WERI-Rb-1 (cell line): ENCODE results near the gene SURF1.
"Not testable (repeated sequence)": the region's sequence is repeated elsewhere in the genome, so short reads cannot be mapped to it uniquely, and the experiment has no call there.

ENCODE experiments used
- DNase-seq: peaks from one replicate; pipeline ENCODE4 v3.0.0-alpha.2; 2020
- H3K27ac ChIP-seq: fragments of 250-450 bp; sonication (Bioruptor Pico); 2 replicates; pipeline ENCODE4 v1.5.1; 2020; ENCODE audit warnings: mild to moderate bottlenecking, moderate library complexity
- H3K27me3 ChIP-seq: fragments of 250-450 bp; sonication (Bioruptor Pico); 2 replicates; pipeline ENCODE4 v1.5.1; 2021; ENCODE audit warnings: mild to moderate bottlenecking, low read depth, moderate library complexity; ENCODE audit not compliant: insufficient read depth, severe bottlenecking
- H3K36me3 ChIP-seq: fragments of 250-450 bp; sonication (Bioruptor Pico); 2 replicates; pipeline ENCODE4 v1.5.1; 2020; ENCODE audit warnings: mild to moderate bottlenecking, moderate library complexity
- H3K4me3 ChIP-seq: 2 replicates; pipeline ENCODE4 v1.5.1; 2011; ENCODE audit warnings: low read depth, mild to moderate bottlenecking, control low read depth, low read length
- H3K9me3 ChIP-seq: fragments of 250-450 bp; sonication (Bioruptor Pico); 2 replicates; pipeline ENCODE4 v1.5.1; 2021; ENCODE audit warnings: mild to moderate bottlenecking, moderate library complexity; ENCODE audit not compliant: severe bottlenecking
- TF ChIP-seq, protein P1 (sequence below): IDR thresholded peaks from 2 replicates; pipeline ENCODE4 v1.5.1; 2011; ENCODE audit warnings: low read depth, mild to moderate bottlenecking, control low read depth, inconsistent platforms, low read length

SURF1 gene

DNA sequence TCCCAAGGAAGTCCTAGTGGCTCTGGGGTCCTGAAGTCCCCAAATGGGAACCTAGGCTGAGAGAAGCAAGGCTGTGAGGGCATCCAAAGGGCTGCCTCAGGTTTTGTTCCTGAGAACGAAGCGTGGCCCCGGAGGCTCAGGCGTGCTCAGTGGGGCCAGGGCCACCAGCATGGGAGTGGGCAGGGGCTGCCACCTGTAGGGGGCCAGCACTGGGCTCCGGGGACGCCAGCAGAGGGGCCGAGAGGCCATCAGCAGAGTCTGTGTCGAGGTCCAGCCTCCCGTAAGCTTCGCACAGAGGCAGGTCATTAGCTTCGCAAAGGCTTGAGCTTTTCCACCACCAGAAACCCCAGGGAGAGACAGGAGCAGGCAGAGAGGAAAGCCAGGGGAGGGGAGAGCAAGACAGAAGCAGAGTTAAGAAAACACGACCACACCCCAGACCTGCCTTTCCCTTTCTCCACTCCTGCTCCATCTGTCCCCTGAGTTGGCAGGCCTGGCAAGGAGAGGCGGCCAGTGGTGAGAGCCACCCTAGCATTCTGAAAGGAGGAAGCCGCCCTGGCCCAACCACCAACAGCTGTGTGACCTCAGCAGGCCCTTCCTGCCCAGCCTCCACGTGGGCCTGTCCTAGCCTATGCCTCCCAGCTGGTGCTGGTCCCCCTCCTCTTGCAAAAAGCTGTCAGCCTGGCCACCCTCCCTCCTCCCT lies 14.8 kb downstream of the SURF1 start:
- H3K9me3 ChIP-seq: no peaks in the 10 kb centered on the region
- no peaks in the 10 kb centered on the region for H3K27me3 ChIP-seq
- no peak overlapping the region for H3K27ac ChIP-seq
- no peak for DNase-seq
- TF ChIP-seq, protein P1, sequence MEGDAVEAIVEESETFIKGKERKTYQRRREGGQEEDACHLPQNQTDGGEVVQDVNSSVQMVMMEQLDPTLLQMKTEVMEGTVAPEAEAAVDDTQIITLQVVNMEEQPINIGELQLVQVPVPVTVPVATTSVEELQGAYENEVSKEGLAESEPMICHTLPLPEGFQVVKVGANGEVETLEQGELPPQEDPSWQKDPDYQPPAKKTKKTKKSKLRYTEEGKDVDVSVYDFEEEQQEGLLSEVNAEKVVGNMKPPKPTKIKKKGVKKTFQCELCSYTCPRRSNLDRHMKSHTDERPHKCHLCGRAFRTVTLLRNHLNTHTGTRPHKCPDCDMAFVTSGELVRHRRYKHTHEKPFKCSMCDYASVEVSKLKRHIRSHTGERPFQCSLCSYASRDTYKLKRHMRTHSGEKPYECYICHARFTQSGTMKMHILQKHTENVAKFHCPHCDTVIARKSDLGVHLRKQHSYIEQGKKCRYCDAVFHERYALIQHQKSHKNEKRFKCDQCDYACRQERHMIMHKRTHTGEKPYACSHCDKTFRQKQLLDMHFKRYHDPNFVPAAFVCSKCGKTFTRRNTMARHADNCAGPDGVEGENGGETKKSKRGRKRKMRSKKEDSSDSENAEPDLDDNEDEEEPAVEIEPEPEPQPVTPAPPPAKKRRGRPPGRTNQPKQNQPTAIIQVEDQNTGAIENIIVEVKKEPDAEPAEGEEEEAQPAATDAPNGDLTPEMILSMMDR: no peak
- H3K36me3 ChIP-seq: peaks cover 68% of the 10 kb centered on the region
- H3K4me3 ChIP-seq: no peak overlapping the region

DNA sequence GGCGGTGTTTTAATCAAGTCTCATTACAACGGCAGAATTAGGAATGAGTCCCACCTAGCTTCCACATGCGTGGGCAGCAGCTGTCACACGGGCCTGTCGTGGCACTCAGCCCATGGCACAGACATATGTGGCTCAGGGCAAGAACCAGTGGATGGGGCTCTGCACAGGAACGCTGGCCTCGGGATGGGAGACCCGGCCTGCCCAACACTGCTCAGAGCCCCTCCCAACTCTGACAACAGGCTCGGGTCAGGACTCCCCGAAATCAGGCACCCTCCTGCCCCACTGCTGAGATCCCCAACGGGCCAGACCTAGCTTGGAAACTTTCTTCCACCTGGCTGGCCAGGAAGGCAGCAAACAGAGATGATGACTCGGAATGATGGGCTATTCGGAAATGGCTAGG lies 15.4 kb downstream of the SURF1 start:
- DNase-seq: no peak
- Histone ChIP-seq H3K27ac (no peak overlapping the region), H3K27me3 (no peaks in the 10 kb centered on the region), H3K9me3 (no peaks in the 10 kb centered on the region), H3K36me3 (peaks cover 62% of the 10 kb centered on the region), H3K4me3 (no peak overlapping the region)
- TF ChIP-seq, protein P1: no peak

DNA sequence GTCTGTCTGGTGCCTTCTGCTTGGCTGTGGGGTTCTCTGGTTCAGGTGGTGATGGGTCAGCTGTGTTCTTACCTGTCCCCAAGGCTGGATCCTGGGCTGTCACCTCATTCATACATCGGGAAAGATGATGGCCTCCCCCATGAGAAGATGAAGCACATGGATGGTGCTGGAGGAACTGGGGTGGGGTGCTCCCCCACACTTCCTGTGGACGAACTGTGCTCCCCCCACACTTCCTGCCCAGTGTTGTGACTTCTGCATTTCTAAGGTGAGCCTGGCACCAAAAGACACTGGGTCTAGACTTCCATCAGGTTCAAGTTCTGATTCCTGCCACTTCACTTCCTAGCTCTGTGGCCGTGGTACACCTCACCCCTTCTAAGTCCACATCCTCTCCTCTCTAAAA lies 16.0 kb downstream of the SURF1 start:
- DNase-seq: no peak
- Histone ChIP-seq H3K36me3 (peaks cover 58% of the 10 kb centered on the region), H3K9me3 (no peaks in the 10 kb centered on the region), H3K4me3 (no peak overlapping the region), H3K27ac (no peak overlapping the region), H3K27me3 (no peaks in the 10 kb centered on the region)
- TF ChIP-seq, protein P1: no peak

DNA sequence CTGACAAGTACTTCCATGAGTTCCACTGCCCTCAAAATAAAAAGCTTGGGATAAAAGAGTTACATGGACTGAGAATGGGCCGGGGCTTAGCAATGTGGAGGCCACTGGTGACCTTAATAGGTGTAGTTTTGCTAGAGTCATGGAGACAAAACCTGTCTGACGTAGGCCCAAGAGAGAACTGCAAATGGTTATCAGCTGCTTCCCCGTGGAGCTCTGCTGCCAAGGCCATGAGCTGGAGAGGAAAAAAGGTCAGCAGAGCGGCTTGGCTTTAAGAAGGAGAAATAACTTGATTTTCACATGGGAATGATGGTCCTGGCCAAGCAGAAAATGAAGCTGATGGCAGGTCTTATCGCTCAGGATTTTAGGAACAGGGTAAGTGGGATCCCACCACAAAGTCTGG lies 16.6 kb downstream of the SURF1 start:
- Histone ChIP-seq H3K27ac (no peak overlapping the region), H3K9me3 (no peaks in the 10 kb centered on the region), H3K4me3 (no peak overlapping the region), H3K27me3 (no peaks in the 10 kb centered on the region), H3K36me3 (peaks cover 55% of the 10 kb centered on the region)
- DNase-seq: no peak
- TF ChIP-seq, protein P1: no peak

DNA sequence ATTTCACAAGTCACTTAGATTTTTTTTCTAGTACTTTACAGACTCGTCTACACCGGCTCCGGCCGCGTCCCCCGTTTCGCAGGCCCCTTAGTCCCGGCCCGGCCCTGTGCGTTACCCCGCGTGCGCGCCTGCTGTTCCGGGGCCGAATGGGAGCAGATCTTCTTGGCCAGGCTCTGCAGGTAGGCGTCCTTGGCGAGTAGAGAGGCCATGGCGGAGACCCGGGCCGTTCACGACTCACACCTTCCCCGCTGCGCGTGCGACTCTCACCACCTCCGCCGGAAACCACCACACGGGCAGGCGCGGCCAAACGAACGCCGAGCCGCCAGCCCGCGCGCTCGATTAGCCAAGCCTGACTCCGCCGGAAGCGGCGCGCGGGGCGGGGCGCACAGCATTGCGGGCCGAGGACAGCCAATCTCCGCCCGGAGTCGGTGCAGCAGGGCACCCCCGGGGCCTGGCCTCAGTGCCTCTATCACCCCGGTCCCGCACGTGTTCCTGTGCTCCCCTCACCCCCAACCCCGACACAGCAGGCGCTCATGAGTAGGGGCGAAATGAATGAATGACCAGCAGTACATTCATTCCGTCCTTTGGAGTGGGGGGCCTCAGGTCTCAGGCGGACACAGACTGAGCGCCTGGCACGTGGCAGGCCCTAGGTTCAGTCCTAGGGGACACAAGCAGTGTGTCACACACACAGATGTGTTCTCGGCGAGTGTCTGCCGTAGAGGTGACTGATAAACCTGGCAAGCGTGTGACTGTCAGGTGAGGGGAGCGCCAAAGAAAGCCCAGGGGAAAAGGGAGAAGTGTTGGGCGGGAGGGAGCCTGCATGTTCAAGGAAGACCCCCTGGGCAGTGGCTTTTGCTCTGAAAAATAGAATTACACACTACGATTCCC lies 20.1 kb downstream of the SURF1 start, which contains the start of gene SURF6:
Gene SURF6 (minus strand): TSS at position 265 of the 888 bp plus-strand sequence. CDS start 56 bp downstream, at position 209.
- H3K9me3 ChIP-seq: no peaks in the 10 kb centered on the region
- peak within 1 kb of the TSS; percentile 80 for H3K27ac ChIP-seq
- peak; percentile 91 for DNase-seq
- TF ChIP-seq, protein P1: no peak
- peaks cover 55% of the 10 kb centered on the region for H3K36me3 ChIP-seq
- peak within 1 kb of the TSS; percentile 98 for H3K4me3 ChIP-seq
- H3K27me3 ChIP-seq: no peaks in the 10 kb centered on the region

DNA sequence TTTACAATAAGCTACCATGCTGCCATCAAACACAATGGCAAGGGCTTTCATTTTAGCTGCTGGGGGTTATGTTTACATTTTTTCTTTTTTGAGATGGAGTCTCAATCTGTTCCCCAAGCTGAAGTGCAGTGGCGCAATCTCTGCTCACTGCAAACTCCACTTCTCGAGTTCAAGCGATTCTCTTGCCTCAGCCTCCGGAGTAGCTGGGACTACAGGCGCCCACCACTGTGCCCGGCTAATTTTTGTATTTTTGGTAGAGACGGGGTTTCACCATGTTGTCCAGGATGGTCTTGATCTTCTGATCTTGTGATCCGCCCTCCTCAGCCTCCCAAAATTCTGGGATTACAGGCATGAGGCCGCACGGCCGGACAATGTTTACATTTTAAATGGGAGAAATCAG lies 21.4 kb downstream of the SURF1 start:
- not testable (repeated sequence) for DNase-seq

More for the DNA sequence above, 21.4 kb downstream of the SURF1 start:
- peaks cover 57% of the 10 kb centered on the region for H3K36me3 ChIP-seq
- not testable (repeated sequence) for H3K9me3 ChIP-seq, H3K27ac ChIP-seq, H3K27me3 ChIP-seq
- peak overlapping the region; percentile 98 for H3K4me3 ChIP-seq
